ENCODE measurements around the gene CREB1.

GRCh38 chr2:207494137-207494536 is 35.6 kb upstream of the CREB1 start:
- TF ChIP-seq NR2C2 (IDR thresholded peaks at IDR 0.05; ENCODE audit: borderline replicate concordance, control insufficient read depth, insufficient read length, low read depth) (no peak), TCF12 (IDR thresholded peaks at IDR 0.05; ENCODE audit: low read depth, low read length) (no peak), RAD21 (IDR thresholded peaks at IDR 0.05; ENCODE audit: insufficient read depth, low read depth, low read length) (no peak), E2F8 (IDR thresholded peaks at IDR 0.05; ENCODE audit: low read depth, partially characterized antibody) (no peak), TAF1 (IDR thresholded peaks at IDR 0.05; ENCODE audit: borderline replicate concordance, low read depth, low read length) (no peak), SP1 (IDR thresholded peaks at IDR 0.05; ENCODE audit: low read depth, low read length) (no peak), ZNF24 (IDR thresholded peaks at IDR 0.05) (no peak), ZSCAN29 (IDR thresholded peaks at IDR 0.05) (no peak), STAT3 (IDR thresholded peaks at IDR 0.05; ENCODE audit: low read depth, low read length) (no peak), GABPA (IDR thresholded peaks at IDR 0.05; ENCODE audit: low read depth) (no peak)
- TF ChIP-seq, protein P1, sequence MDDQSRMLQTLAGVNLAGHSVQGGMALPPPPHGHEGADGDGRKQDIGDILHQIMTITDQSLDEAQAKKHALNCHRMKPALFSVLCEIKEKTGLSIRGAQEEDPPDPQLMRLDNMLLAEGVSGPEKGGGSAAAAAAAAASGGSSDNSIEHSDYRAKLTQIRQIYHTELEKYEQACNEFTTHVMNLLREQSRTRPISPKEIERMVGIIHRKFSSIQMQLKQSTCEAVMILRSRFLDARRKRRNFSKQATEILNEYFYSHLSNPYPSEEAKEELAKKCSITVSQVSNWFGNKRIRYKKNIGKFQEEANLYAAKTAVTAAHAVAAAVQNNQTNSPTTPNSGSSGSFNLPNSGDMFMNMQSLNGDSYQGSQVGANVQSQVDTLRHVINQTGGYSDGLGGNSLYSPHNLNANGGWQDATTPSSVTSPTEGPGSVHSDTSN (IDR thresholded peaks at IDR 0.05; ENCODE audit: insufficient replicate concordance, low read depth, low read length): no peak
- TF ChIP-seq, protein P2, sequence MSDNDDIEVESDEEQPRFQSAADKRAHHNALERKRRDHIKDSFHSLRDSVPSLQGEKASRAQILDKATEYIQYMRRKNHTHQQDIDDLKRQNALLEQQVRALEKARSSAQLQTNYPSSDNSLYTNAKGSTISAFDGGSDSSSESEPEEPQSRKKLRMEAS (IDR thresholded peaks at IDR 0.05; ENCODE audit: low read depth, low read length): no peak
- TF ChIP-seq, protein P3, sequence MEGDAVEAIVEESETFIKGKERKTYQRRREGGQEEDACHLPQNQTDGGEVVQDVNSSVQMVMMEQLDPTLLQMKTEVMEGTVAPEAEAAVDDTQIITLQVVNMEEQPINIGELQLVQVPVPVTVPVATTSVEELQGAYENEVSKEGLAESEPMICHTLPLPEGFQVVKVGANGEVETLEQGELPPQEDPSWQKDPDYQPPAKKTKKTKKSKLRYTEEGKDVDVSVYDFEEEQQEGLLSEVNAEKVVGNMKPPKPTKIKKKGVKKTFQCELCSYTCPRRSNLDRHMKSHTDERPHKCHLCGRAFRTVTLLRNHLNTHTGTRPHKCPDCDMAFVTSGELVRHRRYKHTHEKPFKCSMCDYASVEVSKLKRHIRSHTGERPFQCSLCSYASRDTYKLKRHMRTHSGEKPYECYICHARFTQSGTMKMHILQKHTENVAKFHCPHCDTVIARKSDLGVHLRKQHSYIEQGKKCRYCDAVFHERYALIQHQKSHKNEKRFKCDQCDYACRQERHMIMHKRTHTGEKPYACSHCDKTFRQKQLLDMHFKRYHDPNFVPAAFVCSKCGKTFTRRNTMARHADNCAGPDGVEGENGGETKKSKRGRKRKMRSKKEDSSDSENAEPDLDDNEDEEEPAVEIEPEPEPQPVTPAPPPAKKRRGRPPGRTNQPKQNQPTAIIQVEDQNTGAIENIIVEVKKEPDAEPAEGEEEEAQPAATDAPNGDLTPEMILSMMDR (IDR thresholded peaks at IDR 0.05 in 2 of 3, conservative IDR thresholded peaks at IDR 0.05 in 1 of 3; ENCODE audit: control insufficient read depth in 2 of 3, extremely low read depth in 1 of 3, insufficient read depth in 1 of 3, low read depth in 3 of 3, low read length in 3 of 3): no peak
- TF ChIP-seq, protein P4, sequence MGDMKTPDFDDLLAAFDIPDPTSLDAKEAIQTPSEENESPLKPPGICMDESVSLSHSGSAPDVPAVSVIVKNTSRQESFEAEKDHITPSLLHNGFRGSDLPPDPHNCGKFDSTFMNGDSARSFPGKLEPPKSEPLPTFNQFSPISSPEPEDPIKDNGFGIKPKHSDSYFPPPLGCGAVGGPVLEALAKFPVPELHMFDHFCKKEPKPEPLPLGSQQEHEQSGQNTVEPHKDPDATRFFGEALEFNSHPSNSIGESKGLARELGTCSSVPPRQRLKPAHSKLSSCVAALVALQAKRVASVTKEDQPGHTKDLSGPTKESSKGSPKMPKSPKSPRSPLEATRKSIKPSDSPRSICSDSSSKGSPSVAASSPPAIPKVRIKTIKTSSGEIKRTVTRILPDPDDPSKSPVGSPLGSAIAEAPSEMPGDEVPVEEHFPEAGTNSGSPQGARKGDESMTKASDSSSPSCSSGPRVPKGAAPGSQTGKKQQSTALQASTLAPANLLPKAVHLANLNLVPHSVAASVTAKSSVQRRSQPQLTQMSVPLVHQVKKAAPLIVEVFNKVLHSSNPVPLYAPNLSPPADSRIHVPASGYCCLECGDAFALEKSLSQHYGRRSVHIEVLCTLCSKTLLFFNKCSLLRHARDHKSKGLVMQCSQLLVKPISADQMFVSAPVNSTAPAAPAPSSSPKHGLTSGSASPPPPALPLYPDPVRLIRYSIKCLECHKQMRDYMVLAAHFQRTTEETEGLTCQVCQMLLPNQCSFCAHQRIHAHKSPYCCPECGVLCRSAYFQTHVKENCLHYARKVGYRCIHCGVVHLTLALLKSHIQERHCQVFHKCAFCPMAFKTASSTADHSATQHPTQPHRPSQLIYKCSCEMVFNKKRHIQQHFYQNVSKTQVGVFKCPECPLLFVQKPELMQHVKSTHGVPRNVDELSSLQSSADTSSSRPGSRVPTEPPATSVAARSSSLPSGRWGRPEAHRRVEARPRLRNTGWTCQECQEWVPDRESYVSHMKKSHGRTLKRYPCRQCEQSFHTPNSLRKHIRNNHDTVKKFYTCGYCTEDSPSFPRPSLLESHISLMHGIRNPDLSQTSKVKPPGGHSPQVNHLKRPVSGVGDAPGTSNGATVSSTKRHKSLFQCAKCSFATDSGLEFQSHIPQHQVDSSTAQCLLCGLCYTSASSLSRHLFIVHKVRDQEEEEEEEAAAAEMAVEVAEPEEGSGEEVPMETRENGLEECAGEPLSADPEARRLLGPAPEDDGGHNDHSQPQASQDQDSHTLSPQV (IDR thresholded peaks at IDR 0.05): no peak
